Activated CD8-positive, alpha-beta memory T cell treated with anti-CD3 and anti-CD28 coated beads, Interleukin-2, amount 50 U/mL, for 1 hour (primary cell): ENCODE measurements around the gene COMMD4.
"Not testable (repeated sequence)": the region's sequence is repeated elsewhere in the genome, so short reads cannot be mapped to it uniquely, and the experiment has no call there.

Experiments used
- DNase-seq: peaks from one replicate; pipeline ENCODE4 v3.0.0-alpha.2; 2020; ENCODE audit errors: extremely low read depth

COMMD4 gene

DNA sequence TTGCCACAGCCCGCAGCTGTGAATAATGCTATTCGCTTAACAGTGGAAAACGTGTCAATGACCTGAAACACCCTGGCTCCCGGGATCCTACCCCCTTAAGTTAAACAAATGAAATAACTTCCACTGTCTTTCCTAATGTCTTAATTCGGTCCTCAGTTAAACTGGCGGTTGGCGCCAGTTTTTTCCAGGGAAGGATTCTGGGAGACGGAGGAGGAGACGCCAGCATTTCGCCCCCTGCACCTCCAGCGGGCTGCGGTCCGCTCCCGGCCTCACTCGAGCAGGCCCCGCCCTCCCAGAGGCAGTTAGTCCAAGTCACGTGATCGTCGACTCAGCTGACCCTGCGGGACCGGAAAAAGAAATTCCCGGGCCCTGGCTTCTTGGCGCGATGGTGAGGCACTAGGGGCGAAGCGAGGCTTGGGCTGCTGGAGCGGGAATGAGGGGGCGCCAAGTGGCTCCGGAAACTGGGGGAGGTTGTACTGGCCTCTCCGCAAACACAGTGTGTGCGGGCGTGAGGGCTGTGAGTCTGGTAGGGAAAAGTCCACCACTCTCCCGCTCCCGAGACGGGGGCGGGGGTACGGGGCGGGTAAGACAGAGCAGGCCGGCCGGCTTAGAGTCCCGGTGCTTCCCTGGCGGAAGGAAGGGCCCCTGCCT lies at the start of gene COMMD4:
TSS of gene COMMD4 (plus strand) at position 359 of the 651 bp plus-strand sequence. CDS start at position 386, 27 bp downstream.
- no peak for DNase-seq

GRCh38 chr15:75293660-75294059 lies 42.2 kb upstream of the COMMD4 start:
- DNase-seq: not testable (repeated sequence)

DNA sequence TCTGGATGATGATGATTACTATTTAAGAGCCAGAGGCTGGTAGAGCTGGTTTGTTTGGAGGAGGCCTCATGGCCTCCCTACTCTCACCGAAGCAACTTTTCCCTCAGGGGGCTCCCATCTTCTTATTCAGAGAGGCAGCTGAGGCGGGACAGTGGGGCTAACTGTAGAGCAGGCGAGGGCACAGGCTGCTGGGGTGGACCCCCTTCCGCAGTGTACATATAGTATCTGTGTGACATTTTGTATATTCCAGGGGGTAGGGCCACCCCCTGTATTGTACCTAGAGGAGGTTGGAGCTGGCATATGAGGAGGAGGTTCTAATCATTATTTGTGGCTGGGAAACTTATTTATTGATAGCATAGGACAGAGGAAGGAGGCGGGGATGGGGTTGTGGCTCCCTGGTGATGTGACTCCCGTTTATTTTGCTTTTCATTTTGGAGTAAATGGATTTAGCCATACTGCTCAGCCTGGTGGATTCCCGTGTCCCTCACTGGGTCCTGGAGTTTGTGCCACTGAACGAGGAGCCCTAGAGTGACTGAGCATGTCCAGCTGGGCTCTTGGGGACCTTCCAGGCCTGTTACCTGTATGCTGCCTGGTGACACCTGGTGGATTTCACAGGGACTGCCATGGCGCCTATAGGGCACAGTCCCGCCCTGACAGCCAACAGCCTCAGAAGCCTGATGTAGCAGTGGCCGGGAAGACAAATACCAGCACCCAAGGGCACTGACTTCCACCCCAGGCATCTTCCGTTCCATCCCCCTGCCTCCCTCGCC lies 37.1 kb upstream of the COMMD4 start:
- DNase-seq: not testable (repeated sequence)

GRCh38 chr15:75299311-75299688 lies 36.6 kb upstream of the COMMD4 start:
- DNase-seq: not testable (repeated sequence)

GRCh38 chr15:75300026-75300425 lies 35.8 kb upstream of the COMMD4 start:
- DNase-seq: not testable (repeated sequence)

GRCh38 chr15:75302318-75302717 lies 33.5 kb upstream of the COMMD4 start:
- no peak for DNase-seq

- not testable (repeated sequence) for DNase-seq
These were observed 33.1 kb upstream of the COMMD4 start for GRCh38 chr15:75302753-75303152.

GRCh38 chr15:75306188-75306587 lies 29.7 kb upstream of the COMMD4 start:
- DNase-seq: no peak

DNA sequence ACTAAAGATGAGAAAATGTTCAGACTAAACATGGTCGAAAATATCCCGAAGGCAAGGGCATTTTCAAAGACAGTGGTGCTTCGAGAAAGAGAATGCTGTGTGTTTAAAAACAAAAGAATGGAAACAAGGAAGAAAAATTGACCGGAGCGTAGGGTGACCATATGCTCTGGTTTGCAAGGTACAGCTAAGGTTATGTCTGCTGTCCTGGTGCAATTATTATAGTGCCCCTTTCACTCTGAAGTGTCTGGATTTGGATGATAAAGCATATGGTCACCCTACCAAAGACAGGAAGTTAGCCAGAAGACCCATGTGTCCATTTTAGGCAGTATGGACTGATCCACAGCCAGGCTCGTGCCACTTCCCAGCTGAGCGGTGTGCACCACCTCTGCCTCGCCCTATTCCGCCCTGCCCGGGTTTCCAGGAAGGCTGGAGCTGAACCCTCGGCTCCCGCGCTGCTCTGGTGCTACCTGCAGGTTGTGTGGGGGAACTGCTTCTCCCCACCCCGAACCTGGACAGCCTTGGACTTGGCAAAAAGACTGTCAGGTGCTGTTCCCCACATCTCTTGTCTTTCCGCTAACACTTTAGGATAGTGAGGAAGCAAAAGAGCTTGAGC lies 28.0 kb upstream of the COMMD4 start:
- DNase-seq: no peak

DNA sequence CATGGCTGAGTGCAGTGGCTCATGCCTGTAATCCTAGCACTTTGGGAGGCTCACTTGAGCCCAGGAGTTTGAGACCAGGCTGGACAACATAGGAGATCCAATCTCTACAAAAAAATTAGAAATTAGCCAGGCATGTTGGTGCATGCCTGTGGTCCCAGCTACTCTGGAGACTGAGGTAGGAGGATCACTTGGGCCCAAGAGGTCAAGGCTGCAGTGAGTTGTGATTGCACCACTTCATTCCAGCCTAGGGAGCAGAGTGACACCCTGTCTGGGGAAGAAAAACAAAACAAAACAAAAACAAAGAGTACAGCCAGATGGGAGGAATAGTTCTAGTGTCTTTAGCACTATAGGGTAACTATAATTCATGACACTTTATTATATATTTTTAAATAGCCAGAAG lies 26.2 kb upstream of the COMMD4 start:
- no peak for DNase-seq

GRCh38 chr15:75312548-75312947 lies 23.3 kb upstream of the COMMD4 start:
- DNase-seq: not testable (repeated sequence)

- no peak for DNase-seq
These were observed 22.6 kb upstream of the COMMD4 start for GRCh38 chr15:75313116-75313845.

- DNase-seq: no peak
These were observed 21.1 kb upstream of the COMMD4 start for GRCh38 chr15:75314552-75315290.

- DNase-seq: not testable (repeated sequence)
These were observed 16.5 kb upstream of the COMMD4 start for GRCh38 chr15:75319231-75319897.

DNA sequence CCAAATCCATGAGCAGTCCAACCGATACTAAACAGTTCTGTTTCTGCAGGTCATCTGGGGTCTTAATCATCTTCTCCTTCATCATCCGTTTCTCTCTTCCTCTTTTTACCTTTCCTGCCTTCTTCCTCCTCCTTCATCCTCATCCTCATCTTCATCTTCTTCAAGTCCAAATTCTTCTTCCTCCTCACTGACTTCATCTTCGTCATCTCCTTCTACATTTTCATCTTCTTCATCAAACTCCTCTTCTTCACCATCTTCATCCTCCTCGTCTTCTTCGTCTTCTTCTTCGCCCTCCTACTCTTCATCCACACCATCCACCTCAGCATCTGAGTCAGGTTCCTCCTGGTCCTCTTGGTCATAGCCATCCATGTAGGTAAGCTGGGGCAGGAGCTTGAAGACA lies 14.2 kb upstream of the COMMD4 start:
- no peak for DNase-seq

DNA sequence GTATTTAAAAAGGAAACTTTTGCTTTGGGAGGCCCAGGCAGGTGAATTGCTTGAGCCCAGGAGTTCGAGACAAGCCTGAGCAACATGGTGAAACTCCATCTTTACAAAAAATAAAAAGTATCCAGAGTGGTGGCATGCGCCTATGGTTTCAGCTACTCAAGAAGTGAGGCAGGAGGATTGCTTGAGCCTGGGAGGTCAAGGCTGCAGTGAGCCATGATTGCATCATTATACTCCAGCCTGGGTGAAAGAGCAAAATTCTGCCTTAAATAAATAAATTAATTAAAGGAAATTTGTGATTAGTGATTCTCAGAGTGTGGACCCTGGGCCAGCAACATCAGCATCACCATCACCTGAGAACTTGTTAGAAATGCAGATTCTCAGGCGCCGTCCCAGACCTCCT lies 9.9 kb upstream of the COMMD4 start:
- no peak for DNase-seq

- DNase-seq: no peak
These were observed 8.9 kb upstream of the COMMD4 start for GRCh38 chr15:75327005-75327404.

- DNase-seq: no peak
These were observed 8.4 kb upstream of the COMMD4 start for GRCh38 chr15:75327491-75327890.

- DNase-seq: no peak
These were observed 7.2 kb upstream of the COMMD4 start for GRCh38 chr15:75328493-75329314.

GRCh38 chr15:75329571-75329970 lies 6.3 kb upstream of the COMMD4 start:
- no peak for DNase-seq
